GM08714 (cell line): ENCODE results near the gene DGCR8.

Source experiments
- H3K4me3 ChIP-seq: fragments of 200-500 bp; sonication (Bioruptor generic); 2 replicates; pipeline ENCODE4 v1.5.1; 2014; ENCODE audit warnings: mild to moderate bottlenecking, low read length, inconsistent platforms
- ZNF274 ChIP-seq: IDR thresholded peaks from 2 replicates; pipeline ENCODE4 v1.6.1; 2012; ENCODE audit warnings: mild to moderate bottlenecking, low read depth, low read length

The DGCR8 gene

DNA sequence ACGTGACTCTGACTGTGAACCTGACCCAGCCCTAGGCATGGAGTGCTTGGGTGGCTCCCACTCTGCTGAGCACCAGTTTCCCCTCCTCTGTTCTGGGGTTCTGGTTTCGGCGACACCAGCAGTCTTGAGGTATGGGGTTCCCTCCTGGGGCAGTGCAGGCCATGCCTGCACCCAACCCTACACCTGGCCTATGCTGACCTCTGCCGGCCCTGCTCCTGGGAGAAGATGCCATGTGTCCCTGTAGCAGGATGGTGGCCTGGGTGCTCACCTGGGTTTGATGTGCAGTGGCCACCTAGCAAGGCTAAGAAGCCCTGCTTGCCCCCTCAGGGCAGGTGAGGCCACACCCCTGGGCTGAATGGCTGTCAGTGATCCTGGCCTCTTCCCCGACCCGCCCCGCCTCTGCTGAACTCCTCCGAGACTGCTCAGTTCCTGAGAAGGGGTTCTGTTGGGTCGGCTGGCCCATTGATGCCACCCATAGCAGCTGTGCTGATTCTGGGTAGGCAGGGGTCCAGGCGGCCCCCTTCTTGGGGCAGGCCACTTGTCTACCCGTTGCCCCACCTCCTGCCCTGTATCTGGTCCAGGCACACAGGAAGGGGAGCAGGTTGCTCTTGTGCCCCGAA is 54.0 kb downstream of the DGCR8 start:
- no peak overlapping the region for H3K4me3 ChIP-seq
- TF ChIP-seq ZNF274, result no peak

DNA sequence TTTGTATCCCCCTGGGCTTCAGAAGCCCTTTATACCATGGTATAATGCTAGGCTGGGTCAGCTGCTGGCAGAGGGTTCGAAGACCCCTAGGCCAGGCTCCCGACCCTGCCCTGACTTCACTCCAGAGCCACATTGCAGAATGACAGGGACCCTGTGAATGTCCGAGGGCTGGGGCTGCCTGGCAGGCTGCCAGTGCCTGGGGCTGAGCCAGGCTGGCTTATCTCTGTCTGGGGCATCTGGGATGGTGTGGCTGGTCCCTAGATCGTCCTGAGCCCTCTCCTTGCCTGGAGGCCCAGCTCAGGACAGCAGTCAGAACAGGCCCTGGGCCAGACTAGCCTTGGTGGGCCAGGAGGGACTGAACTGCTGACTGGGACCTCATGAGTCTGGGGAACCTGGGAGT is 55.2 kb downstream of the DGCR8 start:
- no peak overlapping the region for H3K4me3 ChIP-seq
- no peak for TF ChIP-seq ZNF274

DNA sequence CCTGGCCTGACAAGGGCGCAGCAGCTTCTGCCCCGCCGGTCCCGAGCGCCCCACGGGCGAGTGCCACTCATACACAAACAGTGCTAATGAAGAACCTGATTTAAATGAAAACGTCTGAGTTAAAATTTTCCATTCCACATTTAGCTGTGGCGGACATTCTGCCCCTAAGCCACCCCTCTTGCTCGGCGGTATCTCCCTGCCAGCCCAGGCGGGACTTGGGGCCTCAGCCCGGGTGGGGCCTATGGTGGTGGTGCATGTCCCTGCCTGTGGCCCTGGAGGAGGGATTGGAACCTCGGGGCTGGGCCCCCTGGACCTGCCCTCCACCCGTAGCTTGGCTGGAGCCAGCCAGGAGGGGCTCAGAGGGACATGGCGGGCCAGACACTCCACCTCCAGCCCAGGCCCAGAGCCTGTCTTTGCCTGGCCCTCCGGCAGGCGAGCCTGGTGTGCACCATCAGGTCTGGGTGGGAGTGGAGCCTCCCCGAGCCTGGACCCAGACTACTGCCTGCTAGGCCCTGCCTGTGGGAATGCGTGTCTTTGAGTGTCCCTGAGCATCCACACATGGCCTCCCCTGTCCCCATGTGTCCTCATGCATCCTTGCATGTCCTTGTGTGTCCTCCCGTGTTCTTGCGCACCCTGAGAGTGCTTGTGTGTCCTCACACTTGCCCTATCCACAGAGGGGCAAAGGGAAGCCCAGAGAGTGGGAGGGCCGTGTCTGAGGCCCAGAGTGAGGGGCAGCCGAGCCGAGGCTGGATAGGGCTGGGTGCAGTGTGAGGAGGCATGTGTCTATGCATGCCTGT is 56.0 kb downstream of the DGCR8 start:
- TF ChIP-seq ZNF274, result no peak

DNA sequence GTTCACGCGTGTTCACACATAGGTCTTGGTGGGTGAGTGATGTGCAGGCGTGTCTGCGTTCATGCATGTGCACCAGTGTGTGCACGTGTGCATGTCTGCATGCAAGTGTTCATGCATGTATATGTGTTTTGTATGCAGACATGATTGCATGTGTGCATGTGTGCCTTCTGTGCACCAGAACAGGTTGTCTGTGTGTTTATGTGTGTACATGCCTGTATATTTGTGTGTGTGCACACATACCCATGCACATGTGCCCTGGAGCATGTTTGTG is 56.5 kb downstream of the DGCR8 start:
- H3K4me3 ChIP-seq, result no peak overlapping the region
- no peak for TF ChIP-seq ZNF274

More for the DNA sequence above, 56.0 kb downstream of the DGCR8 start:
- H3K4me3 ChIP-seq, result no peak overlapping the region

DNA sequence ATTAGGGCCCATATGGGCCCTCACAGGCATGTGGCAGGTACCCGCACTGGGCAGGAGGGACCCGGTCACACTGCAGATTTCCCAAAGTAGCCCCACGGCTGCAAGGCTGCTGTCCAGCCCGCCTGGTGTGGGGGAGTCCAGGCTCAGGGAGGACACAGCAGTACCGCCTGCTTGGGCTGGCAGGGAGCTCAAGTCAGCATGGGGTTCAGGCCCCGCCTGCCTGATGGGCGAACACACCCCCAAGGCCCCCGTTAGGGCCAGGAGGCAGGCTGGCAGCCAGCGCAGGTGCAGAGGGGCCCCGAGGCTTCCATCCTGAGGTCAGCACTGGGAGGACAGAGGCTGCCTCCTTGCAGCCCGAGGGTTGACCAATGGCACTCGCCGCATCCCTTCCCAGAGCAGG is 57.1 kb downstream of the DGCR8 start:
- TF ChIP-seq ZNF274, result no peak
- no peak overlapping the region for H3K4me3 ChIP-seq

DNA sequence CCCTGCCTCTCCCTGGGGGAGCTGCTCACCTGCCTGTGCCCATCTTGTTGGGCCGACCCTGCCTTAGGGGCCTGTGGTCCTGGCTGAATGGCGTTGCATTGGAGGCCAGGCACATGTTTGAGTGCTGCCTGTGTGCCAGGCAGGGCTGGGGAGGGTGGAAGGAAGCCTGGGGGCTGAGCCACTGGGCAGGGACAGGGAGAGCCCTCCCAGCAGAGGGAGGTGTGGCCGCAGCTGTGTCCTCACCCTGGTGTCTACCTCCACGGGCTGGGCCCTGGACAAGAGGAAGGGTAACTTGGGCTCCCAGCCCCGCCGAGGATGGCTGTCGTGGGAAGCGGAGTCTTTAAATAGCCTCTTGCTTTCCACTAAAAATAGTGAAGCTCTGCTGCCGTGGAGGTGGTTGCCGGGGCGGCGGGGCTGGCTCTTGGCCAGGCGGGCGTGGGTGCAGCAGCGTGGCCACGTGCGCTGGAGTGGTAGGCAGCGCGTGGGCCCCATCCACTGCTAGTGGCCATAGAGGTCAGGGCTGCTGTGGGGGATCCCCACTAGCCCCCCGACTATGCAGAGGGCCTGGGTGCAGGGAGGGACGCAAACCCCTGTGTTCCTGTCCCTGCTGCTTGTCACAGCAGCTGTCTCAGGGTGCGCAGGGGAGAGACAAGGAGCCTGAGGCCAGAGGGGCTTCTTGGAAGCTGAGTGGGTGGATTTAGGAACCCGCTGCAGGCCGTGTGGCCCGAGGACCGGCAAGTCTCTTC is 57.8 kb downstream of the DGCR8 start:
- no peak for TF ChIP-seq ZNF274
- no peak overlapping the region for H3K4me3 ChIP-seq

DNA sequence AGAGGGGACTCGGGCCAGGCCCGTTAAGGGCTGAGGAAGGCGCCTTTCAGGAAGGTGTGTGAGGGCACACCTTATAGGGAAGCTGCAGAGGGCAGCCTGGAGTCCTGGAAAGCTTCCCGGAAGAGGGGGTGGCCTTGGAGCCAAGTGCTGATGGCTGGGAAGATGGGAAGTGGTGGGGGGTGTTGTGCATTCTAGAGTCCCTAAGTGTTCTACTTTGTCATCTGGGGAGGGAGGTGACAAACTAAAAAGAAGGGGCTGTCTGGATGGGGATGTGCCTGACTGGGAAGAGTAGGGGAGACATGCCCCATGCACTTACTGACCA is 58.3 kb downstream of the DGCR8 start:
- TF ChIP-seq ZNF274, result no peak

DNA sequence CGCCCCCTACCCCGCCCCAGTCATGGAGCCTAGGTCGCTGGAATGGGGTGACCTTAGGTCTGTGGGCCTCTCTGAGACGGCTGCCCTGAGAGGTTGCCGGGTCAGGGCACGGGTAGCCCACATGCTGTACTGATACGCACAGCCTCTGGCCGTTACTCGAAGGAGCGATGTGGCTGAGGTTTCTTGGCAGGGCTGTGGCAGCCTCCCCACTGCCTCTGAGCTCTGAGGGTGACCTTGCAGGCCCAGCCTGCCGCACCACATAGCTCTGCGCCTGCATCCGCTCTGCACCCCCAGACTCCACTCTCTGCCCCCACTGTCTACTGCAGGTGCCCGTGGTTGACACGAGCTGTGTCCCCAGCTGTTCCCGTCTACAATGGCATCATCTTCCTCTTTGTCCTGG is 58.8 kb downstream of the DGCR8 start:
- TF ChIP-seq ZNF274, result no peak
- no peak overlapping the region for H3K4me3 ChIP-seq

More for the DNA sequence above, 58.3 kb downstream of the DGCR8 start:
- no peak overlapping the region for H3K4me3 ChIP-seq

DNA sequence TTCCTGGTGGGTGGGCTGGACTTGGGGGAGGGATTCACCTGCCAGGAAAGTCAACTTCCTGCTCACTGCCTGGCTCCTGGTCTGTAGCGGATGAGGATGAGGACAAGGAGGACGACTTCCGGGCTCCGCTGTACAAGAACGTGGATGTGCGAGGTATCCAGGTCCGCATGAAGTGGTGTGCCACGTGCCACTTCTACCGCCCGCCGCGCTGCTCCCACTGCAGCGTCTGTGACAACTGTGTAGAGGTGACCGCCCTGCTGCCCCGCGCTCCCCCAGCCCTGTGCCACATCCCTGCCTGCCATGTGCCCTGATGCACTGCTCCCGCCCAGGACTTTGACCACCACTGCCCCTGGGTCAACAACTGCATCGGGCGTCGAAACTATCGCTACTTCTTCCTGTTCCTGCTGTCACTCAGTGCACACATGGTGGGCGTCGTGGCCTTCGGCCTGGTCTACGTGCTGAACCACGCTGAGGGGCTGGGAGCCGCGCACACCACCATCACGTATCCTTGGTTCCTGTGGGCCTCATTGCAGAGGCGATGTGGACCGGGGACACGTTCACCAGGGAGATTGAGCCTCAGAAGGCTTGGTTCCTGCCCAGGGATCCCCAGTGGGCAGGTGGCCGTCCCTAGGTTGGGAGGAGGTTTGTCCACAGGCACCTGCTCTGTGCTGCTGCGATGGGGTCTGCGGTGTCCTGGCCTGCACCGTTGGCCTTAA is 59.5 kb downstream of the DGCR8 start:
- no peak for TF ChIP-seq ZNF274
- no peak overlapping the region for H3K4me3 ChIP-seq

DNA sequence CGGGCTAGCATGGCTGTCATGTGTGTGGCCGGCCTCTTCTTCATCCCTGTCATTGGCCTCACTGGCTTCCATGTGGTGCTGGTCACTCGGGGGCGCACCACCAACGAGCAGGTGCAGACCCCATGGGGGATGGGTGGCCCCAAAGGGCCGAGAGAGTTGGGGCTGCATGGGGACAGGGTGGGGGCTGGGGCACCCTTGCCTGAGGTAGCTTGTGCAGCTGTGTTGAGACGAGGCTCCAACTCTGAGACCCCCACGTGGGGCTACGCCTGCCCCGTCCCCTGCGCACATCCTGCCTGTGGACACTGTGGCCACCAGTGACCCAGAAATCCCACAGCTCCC is 60.0 kb downstream of the DGCR8 start:
- TF ChIP-seq ZNF274, result no peak
- H3K4me3 ChIP-seq, result no peak overlapping the region

DNA sequence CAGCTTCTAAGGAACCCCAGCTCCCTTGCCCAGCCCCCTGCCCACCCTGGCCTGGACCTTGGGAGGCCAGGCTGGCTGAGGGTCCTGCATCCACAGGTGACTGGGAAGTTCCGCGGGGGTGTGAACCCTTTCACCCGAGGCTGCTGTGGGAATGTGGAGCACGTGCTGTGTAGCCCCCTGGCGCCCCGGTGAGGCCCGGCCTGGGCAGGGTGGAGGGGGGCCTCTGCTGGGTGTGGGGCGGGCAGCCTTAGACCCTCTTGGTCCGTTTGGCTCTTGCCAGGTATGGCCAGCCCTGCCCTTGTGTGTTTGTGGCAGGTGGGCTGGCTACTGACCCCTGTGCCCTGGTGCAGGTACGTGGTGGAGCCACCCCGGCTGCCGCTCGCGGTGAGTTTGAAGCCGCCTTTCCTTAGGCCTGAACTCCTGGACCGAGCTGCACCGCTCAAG is 60.5 kb downstream of the DGCR8 start:
- TF ChIP-seq ZNF274, result no peak
- no peak overlapping the region for H3K4me3 ChIP-seq

DNA sequence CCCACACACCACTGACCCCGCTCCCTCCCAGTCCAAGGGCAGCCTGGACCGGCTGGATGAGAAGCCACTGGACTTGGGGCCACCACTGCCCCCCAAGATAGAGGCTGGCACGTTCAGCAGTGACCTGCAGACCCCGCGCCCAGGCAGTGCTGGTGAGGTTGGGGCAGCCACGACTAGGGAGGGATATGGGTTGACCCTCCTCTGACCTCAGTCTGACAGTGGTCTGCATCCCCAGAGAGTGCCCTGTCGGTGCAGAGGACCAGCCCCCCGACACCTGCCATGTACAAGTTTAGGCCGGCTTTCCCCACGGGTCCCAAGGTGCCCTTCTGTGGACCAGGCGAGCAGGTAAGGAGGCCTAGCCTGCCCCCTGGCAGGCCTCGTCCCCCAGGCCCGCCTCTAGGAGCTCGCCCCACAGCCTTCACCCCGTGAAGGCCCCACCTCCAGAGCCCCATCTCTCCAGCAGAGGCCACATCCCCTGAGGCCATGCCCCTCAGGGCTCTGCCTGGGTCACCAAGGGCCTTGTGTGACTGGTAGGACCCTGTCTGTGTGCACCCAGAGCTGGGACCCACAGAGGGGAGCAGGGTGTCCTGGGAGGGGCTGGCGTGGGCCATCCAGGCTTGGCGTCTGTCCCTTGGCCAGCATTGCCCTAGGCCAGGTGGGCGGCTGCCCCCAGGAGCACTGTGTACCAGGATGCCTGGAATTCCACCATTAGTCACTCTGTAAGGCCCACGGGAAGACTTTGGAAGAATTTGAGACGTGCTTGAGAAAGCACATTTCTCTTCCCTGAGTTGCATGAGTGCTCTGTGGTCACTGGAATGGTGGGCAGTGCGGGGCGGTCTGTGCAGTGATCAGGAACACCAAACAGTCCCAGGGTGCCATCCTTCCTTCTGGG is 61.4 kb downstream of the DGCR8 start:
- TF ChIP-seq ZNF274, result no peak

DNA sequence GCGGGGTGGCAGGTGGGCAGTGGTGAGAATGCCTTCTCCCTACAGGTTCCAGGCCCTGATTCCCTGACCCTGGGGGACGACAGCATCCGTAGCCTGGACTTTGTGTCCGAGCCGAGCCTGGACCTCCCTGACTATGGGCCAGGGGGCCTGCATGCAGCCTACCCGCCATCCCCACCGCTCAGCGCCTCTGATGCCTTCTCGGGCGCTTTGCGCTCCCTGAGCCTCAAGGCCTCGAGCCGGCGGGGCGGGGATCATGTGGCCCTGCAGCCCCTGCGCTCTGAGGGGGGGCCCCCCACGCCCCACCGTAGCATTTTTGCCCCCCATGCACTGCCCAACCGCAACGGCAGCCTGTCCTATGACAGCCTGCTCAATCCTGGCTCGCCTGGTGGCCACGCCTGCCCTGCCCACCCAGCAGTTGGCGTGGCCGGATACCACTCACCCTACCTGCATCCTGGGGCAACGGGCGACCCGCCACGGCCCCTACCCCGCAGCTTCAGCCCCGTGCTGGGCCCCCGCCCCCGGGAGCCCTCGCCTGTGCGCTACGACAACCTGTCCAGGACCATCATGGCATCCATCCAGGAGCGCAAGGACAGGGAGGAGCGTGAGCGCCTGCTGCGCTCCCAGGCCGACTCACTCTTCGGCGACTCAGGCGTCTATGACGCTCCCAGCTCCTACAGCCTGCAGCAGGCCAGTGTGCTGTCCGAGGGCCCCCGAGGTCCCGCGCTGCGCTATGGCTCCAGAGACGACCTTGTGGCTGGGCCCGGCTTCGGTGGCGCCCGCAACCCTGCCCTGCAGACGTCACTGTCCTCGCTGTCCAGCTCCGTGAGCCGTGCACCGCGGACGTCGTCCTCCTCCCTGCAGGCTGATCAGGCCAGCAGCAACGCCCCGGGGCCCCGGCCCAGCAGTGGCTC is 62.9 kb downstream of the DGCR8 start:
- no peak for TF ChIP-seq ZNF274
- H3K4me3 ChIP-seq, result no peak overlapping the region

More for the DNA sequence above, 61.4 kb downstream of the DGCR8 start:
- no peak overlapping the region for H3K4me3 ChIP-seq
